DOHH2 (cell line): ENCODE results near the gene DMAC2.

Experiments used
- EZH2phosphoT487 ChIP-seq: fragments of 200-600 bp; sonication (generic); IDR thresholded peaks from 2 replicates; pipeline ENCODE4 v1.6.1; 2017; ENCODE audit warnings: borderline replicate concordance, mild to moderate bottlenecking, antibody characterized with exemption, low read length, moderate library complexity, mixed read lengths
- TF ChIP-seq, protein P1 (sequence below): fragments of 200-600 bp; sonication (generic); IDR thresholded peaks from one replicate; pipeline ENCODE4 v1.5.1; 2014; ENCODE audit warnings: antibody characterized with exemption, mild to moderate bottlenecking, low read depth, low read length; ENCODE audit not compliant: poor library complexity, severe bottlenecking

GRCh38 chr19:41427647-41428480 lies 11.8 kb downstream of the DMAC2 start:
- TF ChIP-seq, protein P1, sequence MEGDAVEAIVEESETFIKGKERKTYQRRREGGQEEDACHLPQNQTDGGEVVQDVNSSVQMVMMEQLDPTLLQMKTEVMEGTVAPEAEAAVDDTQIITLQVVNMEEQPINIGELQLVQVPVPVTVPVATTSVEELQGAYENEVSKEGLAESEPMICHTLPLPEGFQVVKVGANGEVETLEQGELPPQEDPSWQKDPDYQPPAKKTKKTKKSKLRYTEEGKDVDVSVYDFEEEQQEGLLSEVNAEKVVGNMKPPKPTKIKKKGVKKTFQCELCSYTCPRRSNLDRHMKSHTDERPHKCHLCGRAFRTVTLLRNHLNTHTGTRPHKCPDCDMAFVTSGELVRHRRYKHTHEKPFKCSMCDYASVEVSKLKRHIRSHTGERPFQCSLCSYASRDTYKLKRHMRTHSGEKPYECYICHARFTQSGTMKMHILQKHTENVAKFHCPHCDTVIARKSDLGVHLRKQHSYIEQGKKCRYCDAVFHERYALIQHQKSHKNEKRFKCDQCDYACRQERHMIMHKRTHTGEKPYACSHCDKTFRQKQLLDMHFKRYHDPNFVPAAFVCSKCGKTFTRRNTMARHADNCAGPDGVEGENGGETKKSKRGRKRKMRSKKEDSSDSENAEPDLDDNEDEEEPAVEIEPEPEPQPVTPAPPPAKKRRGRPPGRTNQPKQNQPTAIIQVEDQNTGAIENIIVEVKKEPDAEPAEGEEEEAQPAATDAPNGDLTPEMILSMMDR, result no peak
- no peak for TF ChIP-seq EZH2phosphoT487
